HFFc6 (cell line): ENCODE measurements around the gene MTA3. TPM values are rescaled to one million over a fixed set of nuclear protein-coding genes. Genes with fewer than 3 reads are reported as not detected.

Experiments
- DNase-seq: peaks from one replicate; pipeline ENCODE4 v3.0.0-alpha.2; 2018
- H3K27ac Mint-ChIP-seq: 2 replicates; pipeline ENCODE4 v1.8.0; 2020; ENCODE audit warnings: mild to moderate bottlenecking, mixed read lengths
- H3K27me3 Mint-ChIP-seq: 2 replicates; pipeline ENCODE4 v1.8.0; 2021; ENCODE audit warnings: mild to moderate bottlenecking, moderate library complexity, mixed read lengths; ENCODE audit not compliant: insufficient read depth
- H3K36me3 Mint-ChIP-seq: 2 replicates; pipeline ENCODE4 v1.8.0; 2021; ENCODE audit warnings: low read depth, mixed read lengths
- H3K4me1 Mint-ChIP-seq: 2 replicates; pipeline ENCODE4 v1.8.0; 2020; ENCODE audit warnings: low read depth, mixed read lengths
- H3K4me3 Mint-ChIP-seq: 2 replicates; pipeline ENCODE4 v1.8.0; 2020; ENCODE audit warnings: mild to moderate bottlenecking, moderate library complexity, mixed read lengths
- H3K9me3 Mint-ChIP-seq: 2 replicates; pipeline ENCODE4 v1.8.0; 2020; ENCODE audit warnings: mild to moderate bottlenecking, mixed read lengths
- CTCF ChIP-seq: fragments of 200-600 bp; sonication (generic); IDR thresholded peaks from 2 replicates; pipeline ENCODE4 v1.5.0; 2021; ENCODE audit warnings: antibody characterized with exemption, mild to moderate bottlenecking
- total RNA-seq, 6 experiments: library from RNA; stranded (reverse); fragmentation: NEBNext Ultra II Directional; extraction: Animal tissue kit (Norgen Biotek cat#: 25700); gene quantifications; 2 replicates in 1 of 6; 3 replicates in 5 of 6; pipeline ENCODE4 v1.2.3, GENCODE V29; 2021

The MTA3 gene
- total RNA-seq, 6 experiments from 2014 or later = 26.2 to 33.4 (median 30.7) TPM

- H3K36me3 Mint-ChIP-seq = no peaks in the 10 kb centered on the region
- no peak for DNase-seq
- no peaks in the 10 kb centered on the region for H3K9me3 Mint-ChIP-seq
- TF ChIP-seq CTCF = no peak
- H3K27ac Mint-ChIP-seq = no peak overlapping the region
- H3K27me3 Mint-ChIP-seq = peaks cover 12% of the 10 kb centered on the region
- H3K4me3 Mint-ChIP-seq = no peak overlapping the region
- H3K4me1 Mint-ChIP-seq = no peaks in the 10 kb centered on the region
Observed at GRCh38 chr2:42765686-42766085, 197.3 kb downstream of the MTA3 start.

GRCh38 chr2:42767080-42767898 is 198.9 kb downstream of the MTA3 start:
- H3K27ac Mint-ChIP-seq = no peak overlapping the region
- peaks cover 12% of the 10 kb centered on the region for H3K27me3 Mint-ChIP-seq
- no peak for TF ChIP-seq CTCF
- DNase-seq = no peak
- H3K36me3 Mint-ChIP-seq = no peaks in the 10 kb centered on the region
- H3K4me3 Mint-ChIP-seq = no peak overlapping the region
- no peaks in the 10 kb centered on the region for H3K9me3 Mint-ChIP-seq
- H3K4me1 Mint-ChIP-seq = no peaks in the 10 kb centered on the region

- DNase-seq = no peak
- Mint-ChIP-seq H3K36me3 (no peaks in the 10 kb centered on the region), H3K27me3 (peaks cover 12% of the 10 kb centered on the region), H3K27ac (no peak overlapping the region), H3K9me3 (no peaks in the 10 kb centered on the region), H3K4me3 (no peak overlapping the region), H3K4me1 (no peaks in the 10 kb centered on the region)
- no peak for TF ChIP-seq CTCF
Observed at GRCh38 chr2:42767899-42768705, 199.7 kb downstream of the MTA3 start.

- no peaks in the 10 kb centered on the region for H3K36me3 Mint-ChIP-seq
- no peak overlapping the region for H3K4me3 Mint-ChIP-seq
- peaks cover 12% of the 10 kb centered on the region for H3K27me3 Mint-ChIP-seq
- H3K27ac Mint-ChIP-seq = no peak overlapping the region
- DNase-seq = no peak
- H3K4me1 Mint-ChIP-seq = no peaks in the 10 kb centered on the region
- no peaks in the 10 kb centered on the region for H3K9me3 Mint-ChIP-seq
- no peak for TF ChIP-seq CTCF
Observed at GRCh38 chr2:42768706-42769256, 200.3 kb downstream of the MTA3 start.

- no peak for DNase-seq
- Mint-ChIP-seq H3K9me3 (no peaks in the 10 kb centered on the region), H3K36me3 (no peaks in the 10 kb centered on the region), H3K4me1 (no peaks in the 10 kb centered on the region), H3K27me3 (peaks cover 12% of the 10 kb centered on the region), H3K27ac (no peak overlapping the region), H3K4me3 (no peak overlapping the region)
- no peak for TF ChIP-seq CTCF
Observed at GRCh38 chr2:42769583-42770287, 201.3 kb downstream of the MTA3 start.
